ENCODE results near the gene RRP1.
A peak's percentile ranks its signal among the peaks of the same experiment; 100 is the strongest.

Gene RRP1, protein sequence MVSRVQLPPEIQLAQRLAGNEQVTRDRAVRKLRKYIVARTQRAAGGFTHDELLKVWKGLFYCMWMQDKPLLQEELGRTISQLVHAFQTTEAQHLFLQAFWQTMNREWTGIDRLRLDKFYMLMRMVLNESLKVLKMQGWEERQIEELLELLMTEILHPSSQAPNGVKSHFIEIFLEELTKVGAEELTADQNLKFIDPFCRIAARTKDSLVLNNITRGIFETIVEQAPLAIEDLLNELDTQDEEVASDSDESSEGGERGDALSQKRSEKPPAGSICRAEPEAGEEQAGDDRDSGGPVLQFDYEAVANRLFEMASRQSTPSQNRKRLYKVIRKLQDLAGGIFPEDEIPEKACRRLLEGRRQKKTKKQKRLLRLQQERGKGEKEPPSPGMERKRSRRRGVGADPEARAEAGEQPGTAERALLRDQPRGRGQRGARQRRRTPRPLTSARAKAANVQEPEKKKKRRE

DNA sequence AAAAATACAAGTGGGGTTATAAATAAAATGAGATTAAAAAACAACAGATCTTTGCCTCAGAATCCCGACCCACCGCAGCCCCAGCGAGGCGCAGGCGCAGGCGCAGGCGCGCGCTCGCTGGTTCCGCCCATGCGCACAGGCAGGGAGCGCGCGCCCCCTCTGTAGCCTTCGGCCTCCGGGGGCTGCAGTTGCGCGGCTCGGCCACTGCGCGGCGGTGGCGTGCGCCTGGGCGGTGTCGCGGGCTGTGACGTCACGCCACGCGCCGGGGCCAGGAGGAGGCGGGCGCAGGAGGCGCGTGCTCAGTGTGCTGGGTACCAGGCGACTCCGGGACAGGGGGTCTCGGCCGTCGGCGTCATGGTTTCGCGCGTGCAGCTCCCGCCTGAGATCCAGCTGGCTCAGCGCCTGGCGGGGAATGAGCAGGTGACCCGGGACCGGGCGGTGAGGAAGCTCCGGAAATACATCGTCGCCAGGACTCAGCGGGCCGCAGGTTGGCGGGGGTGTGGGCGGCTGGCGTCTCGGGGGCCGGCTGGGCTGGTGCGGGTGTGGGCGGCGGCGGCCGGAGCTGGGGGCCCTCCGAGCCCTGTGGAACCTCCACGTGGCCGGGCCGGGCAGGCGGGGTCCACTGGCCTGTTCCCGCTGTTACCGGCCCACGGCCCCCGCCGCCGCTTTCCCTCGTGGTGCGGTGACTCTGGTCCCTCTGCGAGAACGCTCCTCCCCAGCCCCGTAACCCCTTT is at the start of gene RRP1:
TSS of gene RRP1 (plus strand) at position 302 of the 734 bp plus-strand sequence. CDS start at position 355, 53 bp downstream.
- peak; percentile 97 for DNase-seq

DNA sequence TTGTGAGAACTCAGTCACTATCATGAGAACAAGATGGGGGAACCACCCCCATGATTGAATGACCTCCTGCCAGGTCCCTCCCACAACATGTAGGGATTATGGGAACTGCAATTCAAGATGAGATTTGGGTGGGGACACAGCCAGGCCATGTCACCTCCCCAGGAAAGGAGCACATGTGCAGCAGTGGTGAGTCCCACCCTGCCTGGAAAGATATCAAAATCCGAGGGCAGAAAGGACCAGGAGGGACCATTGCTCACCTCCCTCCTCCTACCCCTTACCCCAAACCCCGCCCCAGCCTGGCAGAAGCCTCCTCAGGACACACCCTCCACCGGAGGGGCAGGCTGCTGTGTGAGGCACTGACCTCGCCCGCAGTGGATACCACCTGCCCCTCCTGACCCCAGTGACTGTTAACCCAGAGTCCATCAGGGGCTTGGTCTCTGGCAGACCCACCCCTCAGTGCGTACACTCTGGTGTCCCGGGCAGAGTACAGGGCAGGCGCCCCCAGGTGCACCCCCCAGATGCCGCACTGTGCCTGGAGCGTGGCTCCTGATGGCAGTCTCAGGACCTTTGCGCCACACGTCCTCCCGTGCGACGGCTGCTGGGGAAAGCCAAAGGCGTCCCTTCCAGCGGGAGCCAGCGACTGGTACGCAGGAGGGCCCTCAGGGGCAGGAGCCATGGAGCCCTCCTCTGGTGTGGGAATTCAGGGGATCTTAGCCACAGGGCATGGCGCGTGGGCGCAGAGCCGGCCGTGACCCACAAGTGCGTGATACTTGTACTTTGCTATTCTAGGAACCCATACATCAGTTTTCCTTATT is 49.5 kb upstream of the RRP1 start:
- DNase-seq = no peak

GRCh38 chr21:43740497-43741156 is 48.8 kb upstream of the RRP1 start:
- peak; percentile 65 for DNase-seq

DNA sequence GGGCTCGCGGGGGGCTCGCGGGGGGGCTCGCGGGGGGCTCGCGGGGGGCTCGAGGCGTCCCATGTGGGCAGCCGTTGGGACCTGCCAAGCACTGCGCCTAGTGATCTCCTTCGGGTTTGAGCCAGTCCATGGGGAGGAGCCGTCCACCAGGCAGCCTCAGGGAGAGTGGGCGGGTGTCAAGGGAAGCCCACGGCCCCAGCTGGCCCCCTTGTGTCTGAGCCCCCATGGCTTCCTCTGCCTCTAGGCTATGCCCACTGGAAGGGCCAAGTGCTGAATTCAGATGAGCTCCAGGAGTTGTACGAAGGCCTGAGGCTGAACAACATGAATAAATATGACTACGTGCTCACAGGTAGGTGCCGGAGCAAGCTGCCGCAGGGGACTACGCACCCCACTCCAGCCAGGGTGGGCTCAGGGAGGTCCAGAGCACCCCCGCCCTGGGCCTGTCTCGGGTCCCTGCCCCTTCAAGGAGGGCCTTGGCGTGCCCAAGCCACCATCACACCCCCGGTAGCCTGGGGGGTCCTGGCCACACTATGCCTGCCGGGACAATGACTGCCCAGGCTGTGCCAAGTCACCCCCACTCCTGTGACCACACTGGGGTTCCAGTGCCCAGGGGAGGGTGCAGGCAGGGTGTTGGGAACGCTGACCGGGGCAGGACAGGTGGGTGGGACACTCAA is 47.8 kb upstream of the RRP1 start:
- no peak for DNase-seq

DNA sequence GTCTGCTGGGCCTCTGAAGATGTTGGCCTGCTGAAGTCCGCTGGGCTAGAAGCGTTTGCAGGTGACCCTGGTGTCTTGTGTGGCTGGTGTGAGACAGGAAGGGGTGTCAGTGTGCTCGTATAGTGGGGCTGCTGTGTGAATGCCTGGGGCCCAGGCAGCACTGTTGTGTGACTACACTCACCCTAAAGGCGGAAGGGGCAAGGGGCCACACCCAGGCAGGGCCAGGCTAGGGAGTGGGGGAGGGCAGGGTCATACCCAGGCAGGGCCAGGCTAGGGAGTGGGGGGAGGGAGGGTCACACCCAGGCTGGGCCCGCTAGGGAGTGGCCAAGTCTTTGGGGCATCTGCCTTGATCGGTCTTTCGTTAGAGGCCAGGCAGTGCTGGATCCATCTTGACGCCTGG is 45.4 kb upstream of the RRP1 start:
- DNase-seq = no peak

GRCh38 chr21:43744725-43745124 is 44.7 kb upstream of the RRP1 start:
- no peak for DNase-seq

GRCh38 chr21:43745772-43746517 is 43.4 kb upstream of the RRP1 start:
- DNase-seq = no peak

DNA sequence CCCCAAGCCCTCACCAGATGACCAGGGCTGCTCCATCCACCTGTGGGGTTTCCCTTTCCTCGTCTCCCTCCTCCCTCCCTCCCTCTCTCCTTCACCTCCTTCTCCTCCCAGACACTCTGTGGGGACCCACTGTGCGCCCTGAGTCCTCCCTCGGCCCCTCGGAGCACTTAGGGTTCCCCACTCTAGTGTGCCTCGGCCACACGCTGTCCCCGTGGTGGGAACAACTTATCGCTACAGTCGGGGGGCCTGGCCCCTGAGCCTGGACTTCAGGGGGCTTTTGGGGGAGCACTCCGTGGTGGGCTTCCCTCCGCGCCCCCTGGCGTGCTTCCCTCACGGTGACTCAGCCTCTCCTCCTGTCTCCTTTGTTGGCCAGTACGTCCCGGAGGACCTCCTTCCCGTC is 40.8 kb upstream of the RRP1 start:
- no peak for DNase-seq

GRCh38 chr21:43749651-43750262 is 39.6 kb upstream of the RRP1 start:
- DNase-seq = no peak

- DNase-seq = no peak
Observed at GRCh38 chr21:43750339-43751033, 38.9 kb upstream of the RRP1 start.

DNA sequence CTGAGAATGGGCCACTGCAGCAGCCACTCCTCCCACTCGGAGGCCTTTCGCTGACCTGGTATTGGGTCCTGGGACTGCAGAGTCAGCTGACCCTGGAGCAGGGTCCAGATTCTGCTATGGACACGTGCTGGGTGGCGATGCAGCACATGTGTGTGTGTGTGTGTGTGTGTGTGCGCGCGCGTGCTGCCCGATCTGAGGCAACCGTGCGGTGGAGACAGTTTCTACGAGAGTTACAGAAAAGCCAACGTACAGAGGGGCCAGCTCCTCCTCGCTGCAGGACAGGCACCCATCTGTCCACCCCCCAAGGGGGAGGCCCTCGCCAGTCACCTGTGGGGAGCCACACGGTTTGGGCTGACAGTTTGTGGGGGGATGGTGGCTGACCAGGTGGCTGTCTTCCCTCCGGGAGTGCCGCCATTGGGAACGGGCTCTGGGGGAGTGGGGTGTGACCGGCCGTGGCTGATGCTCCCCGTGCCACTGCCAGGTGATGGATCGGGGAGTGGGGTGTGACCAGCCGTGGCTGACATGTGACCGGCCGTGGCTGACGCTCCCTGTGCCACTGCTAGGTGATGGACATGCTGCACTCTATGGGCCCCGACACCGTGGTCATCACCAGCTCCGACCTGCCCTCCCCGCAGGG is 37.3 kb upstream of the RRP1 start:
- DNase-seq = no peak

- DNase-seq = no peak
Observed at GRCh38 chr21:43752758-43753438, 36.5 kb upstream of the RRP1 start.

GRCh38 chr21:43753439-43753799 is 36.0 kb upstream of the RRP1 start:
- no peak for DNase-seq

DNA sequence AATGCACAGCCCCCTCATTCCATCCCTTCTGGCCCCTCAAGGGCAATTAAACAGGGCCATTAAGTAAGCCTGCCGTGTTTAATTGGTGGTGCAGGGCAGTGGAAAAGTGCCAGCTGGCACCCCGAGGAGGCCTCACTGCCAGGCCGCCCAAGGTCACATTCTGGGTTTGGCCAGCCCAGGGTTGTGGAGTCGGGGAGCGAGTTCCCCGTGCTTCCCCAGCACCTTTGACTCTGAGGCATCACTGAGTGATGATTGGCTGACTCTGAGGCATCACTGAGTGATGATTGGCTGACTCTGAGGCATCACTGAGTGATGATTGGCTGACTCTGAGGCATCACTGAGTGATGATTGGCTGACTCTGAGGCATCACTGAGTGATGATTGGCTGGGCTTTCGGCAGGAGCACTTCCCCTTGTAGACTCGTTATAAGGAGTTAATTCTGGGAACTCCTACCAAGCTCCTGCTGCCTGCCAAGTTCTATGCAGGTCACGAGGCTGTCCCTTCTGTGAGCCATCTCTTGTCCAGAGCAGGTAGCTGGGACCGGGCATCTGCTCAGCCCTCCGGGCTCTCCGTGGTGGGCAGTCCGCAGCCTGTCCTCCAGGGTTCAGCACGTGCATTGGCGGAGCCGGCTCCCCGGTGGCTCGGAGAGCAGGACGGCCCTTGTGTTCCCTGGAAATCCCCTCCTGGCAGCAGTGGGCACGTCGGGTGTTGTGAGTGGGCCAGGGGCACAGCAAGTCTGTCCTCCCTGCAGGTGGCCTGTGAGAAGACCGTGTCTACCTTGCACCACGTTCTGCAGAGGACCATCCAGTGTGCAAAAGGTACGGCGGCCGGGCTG is 34.2 kb upstream of the RRP1 start:
- DNase-seq = no peak

DNA sequence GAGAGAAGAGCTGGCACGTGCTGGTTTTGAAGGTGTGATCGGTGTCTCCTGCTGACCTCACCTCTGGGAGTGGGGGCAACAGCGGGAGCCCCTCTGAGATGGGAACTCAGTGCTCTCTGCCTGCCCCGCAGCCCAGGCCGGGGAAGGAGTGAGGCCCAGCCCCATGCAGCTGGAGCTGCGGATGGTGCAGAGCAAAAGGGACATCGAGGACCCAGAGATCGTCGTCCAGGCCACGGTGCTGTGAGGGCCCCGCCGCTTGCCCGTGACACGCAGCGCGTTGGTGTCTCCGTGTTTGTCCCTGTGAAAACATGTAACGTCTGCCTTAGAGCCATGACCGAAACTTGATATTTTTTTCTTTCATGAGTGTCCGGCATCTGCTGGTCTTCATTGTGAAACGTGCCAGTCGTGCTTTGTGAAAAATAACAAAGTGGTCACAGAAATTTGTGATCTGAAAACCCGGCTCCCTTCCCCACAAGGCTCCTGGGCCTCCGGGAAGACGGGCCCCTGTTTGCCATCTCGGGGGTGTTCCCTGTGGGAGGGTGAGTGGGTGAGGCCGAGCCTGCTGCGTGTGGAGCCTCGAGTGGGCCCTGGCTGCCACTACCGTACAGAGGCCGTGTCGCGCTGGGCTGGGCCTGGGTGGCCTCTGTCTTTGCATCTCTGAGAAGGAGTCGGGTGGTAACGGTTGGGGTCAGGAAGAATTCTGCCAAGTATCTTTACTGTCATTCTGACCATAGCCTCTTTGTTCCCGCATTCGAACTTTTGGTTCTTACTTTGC is 33.4 kb upstream of the RRP1 start:
- DNase-seq = no peak

DNA sequence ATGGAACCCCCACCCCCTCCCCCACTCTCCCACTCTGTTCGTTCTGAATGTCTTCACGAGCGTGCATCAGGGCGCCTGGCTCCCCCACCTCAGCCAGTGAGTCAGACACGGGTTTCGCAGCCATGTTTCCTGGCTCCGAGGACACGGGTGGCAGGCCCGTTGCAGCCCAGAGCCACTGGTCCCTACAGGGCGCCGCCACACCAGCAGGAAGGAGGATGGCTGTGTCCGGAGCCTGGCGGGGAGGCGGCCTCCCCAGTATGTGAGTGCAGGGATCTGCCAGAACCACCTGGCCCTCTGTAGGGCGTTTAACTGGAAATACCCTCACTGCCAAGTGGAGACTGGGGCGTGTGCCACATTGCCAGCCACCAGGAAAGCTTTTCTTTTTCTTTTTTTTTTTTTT is 31.8 kb upstream of the RRP1 start:
- no peak for DNase-seq

DNA sequence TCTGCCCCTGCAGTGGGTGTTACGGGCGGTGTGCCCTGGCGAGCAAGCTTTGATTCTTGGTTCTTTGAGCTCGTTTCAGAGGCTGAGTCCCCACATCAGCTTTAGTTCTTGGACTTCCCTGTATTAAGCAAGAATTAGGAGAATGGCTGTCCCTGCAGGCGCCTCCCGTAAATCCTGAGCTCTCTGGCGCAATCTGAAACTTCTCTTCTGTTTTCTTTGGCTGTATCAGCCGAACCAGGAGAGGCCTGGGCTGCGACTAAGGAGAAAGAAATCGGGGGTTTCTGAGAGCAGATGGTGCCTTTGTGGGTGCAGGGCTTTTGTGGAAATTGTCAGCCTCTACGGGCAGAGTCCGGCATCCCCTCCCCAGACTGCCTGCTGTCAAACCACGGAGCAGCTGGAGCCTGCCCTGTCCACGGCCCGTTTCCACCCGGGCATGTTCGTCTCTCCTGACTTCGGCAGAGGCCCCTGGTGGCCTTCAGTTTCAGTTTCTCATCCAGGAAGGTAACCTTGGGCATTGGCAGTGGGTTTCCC is 31.2 kb upstream of the RRP1 start:
- no peak for DNase-seq
